Measurements from ENCODE around the gene RBMY1A1. TPM values are rescaled to one million over a fixed set of nuclear protein-coding genes. Genes with fewer than 3 reads are reported as not detected.

The RBMY1A1 gene
- not detected in 2 replicates for total RNA-seq

DNA sequence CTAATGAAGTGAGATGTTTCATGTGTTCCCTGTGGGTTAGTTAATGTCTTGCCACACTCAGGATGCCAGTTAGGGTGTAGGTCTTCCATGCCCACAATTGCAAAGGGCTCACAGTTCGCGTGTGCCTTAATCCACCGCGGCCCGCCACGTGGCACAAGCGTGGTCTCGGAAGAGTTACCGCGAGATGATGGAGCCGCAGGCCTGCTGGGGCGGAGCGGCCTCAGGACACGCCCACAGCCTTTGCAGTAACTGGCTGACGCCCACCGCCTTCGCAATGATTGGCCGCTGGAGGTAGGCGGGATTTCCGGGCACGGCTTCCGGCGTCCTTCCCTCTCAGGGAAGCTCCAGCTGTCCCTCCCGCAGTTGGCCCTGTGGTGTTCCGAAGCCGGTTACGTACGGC is at the start of gene RBMY1A1:
Gene RBMY1A1 (plus strand): TSS at position 301 of the 400 bp plus-strand sequence. CDS start 2,013 bp downstream, outside the sequence.

DNA sequence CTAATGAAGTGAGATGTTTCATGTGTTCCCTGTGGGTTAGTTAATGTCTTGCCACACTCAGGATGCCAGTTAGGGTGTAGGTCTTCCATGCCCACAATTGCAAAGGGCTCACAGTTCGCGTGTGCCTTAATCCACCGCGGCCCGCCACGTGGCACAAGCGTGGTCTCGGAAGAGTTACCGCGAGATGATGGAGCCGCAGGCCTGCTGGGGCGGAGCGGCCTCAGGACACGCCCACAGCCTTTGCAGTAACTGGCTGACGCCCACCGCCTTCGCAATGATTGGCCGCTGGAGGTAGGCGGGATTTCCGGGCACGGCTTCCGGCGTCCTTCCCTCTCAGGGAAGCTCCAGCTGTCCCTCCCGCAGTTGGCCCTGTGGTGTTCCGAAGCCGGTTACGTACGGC is 23.6 kb upstream of the RBMY1A1 start, which contains the start of gene RBMY1B:
Gene RBMY1B (plus strand): TSS at position 301 of the 400 bp plus-strand sequence. CDS start 2,013 bp downstream, outside the sequence.

Other genes starting within 250 kb of the RBMY1A1 start
- not detected in 2 replicates for gene RBMY1B, start 23.5 kb upstream of the RBMY1A1 start, total RNA-seq

Measured in tracheal epithelial cell (primary cell).